H1 (cell line): Measurements from ENCODE around the gene MCOLN3.

Experiments
- BACH1 ChIP-seq: IDR thresholded peaks from 2 replicates; pipeline ENCODE4 v1.6.1; 2012; ENCODE audit warnings: low read length, improper control_type of control experiment
- MAFK ChIP-seq: IDR thresholded peaks from 2 replicates; pipeline ENCODE4 v1.6.1; 2012; ENCODE audit warnings: low read depth, mild to moderate bottlenecking, improper control_type of control experiment, low read length
- TF ChIP-seq, protein P1 (sequence below), 3 experiments: IDR thresholded peaks; 1 replicate in 2 of 3; 2 replicates in 1 of 3; pipeline versions ENCODE4 v1.5.1 to v1.6.1; 2011; ENCODE audit warnings: low read length in 3 of 3, mild to moderate bottlenecking in 3 of 3, inconsistent platforms in 2 of 3, low read depth in 1 of 3, moderate library complexity in 1 of 3; ENCODE audit not compliant: insufficient read depth in 1 of 3; ENCODE audit errors: control extremely low read depth in 1 of 3

DNA sequence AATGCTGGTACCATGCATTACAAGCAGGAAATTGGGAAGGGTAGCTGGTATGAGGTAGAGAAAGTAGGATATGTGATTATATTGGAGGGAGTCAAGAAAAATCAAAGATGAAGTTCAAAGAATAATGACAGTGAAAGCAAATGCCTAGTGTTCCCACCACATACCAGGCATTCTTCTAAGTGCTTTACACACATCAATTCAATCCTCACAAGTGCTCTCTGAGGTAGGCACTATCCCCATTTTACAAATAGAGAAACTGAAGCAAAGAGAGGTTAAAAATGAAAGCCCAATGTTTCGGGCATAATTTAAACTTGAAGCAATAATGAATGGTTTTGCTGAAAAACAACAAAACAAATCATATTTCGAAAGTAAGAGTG lies 40.1 kb upstream of the MCOLN3 start:
- no peak for TF ChIP-seq BACH1
- no peak for TF ChIP-seq MAFK
- TF ChIP-seq, protein P1, sequence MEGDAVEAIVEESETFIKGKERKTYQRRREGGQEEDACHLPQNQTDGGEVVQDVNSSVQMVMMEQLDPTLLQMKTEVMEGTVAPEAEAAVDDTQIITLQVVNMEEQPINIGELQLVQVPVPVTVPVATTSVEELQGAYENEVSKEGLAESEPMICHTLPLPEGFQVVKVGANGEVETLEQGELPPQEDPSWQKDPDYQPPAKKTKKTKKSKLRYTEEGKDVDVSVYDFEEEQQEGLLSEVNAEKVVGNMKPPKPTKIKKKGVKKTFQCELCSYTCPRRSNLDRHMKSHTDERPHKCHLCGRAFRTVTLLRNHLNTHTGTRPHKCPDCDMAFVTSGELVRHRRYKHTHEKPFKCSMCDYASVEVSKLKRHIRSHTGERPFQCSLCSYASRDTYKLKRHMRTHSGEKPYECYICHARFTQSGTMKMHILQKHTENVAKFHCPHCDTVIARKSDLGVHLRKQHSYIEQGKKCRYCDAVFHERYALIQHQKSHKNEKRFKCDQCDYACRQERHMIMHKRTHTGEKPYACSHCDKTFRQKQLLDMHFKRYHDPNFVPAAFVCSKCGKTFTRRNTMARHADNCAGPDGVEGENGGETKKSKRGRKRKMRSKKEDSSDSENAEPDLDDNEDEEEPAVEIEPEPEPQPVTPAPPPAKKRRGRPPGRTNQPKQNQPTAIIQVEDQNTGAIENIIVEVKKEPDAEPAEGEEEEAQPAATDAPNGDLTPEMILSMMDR (IDR thresholded peaks at IDR 0.05; ENCODE audit: control extremely low read depth in 1 of 3, insufficient read depth in 1 of 3, low read depth in 1 of 3, low read length in 3 of 3) = no peak
